NB4 (cell line): ENCODE results near the gene CNTN4.

Source experiments
- POLR2A ChIP-seq: IDR thresholded peaks from 2 replicates; pipeline ENCODE4 v1.6.1; 2011; ENCODE audit warnings: mild to moderate bottlenecking; ENCODE audit not compliant: insufficient read length; ENCODE audit errors: extremely low read depth
- TF ChIP-seq, protein P1 (sequence below): IDR thresholded peaks from one replicate; pipeline ENCODE4 v1.5.1; 2012; ENCODE audit warnings: low read depth, low read length

GRCh38 chr3:2851835-2852234 is 753.2 kb downstream of the CNTN4 start:
- no peak for TF ChIP-seq POLR2A
- TF ChIP-seq, protein P1, sequence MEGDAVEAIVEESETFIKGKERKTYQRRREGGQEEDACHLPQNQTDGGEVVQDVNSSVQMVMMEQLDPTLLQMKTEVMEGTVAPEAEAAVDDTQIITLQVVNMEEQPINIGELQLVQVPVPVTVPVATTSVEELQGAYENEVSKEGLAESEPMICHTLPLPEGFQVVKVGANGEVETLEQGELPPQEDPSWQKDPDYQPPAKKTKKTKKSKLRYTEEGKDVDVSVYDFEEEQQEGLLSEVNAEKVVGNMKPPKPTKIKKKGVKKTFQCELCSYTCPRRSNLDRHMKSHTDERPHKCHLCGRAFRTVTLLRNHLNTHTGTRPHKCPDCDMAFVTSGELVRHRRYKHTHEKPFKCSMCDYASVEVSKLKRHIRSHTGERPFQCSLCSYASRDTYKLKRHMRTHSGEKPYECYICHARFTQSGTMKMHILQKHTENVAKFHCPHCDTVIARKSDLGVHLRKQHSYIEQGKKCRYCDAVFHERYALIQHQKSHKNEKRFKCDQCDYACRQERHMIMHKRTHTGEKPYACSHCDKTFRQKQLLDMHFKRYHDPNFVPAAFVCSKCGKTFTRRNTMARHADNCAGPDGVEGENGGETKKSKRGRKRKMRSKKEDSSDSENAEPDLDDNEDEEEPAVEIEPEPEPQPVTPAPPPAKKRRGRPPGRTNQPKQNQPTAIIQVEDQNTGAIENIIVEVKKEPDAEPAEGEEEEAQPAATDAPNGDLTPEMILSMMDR: no peak
